Fibroblast of skin of right quadriceps (primary cell): ENCODE data around the gene FLG.
"Not testable (repeated sequence)": the region's sequence is repeated elsewhere in the genome, so short reads cannot be mapped to it uniquely, and the experiment has no call there.

ENCODE experiments used
- DNase-seq: peaks from one replicate; pipeline ENCODE4 v3.0.0-alpha.2; 2013

The FLG gene

GRCh38 chr1:152325111-152325510 lies at the start of gene FLG:
TSS of gene FLG (minus strand) at chr1:152325239. CDS start at chr1:152315456, 9,783 bp downstream.
- no peak for DNase-seq

GRCh38 chr1:152374451-152374850 lies 49.4 kb upstream of the FLG start:
- no peak for DNase-seq

- DNase-seq = no peak
Measured at GRCh38 chr1:152372672-152373071, 47.6 kb upstream of the FLG start.

- DNase-seq = no peak
Measured at GRCh38 chr1:152367436-152367835, 42.4 kb upstream of the FLG start.

GRCh38 chr1:152359906-152360305 lies 34.9 kb upstream of the FLG start, which contains the start of gene FLG2:
TSS of gene FLG2 (minus strand) at chr1:152360006. CDS start at chr1:152358884, 1,122 bp downstream.
- no peak for DNase-seq

- DNase-seq = no peak
Measured at GRCh38 chr1:152356736-152357135, 31.7 kb upstream of the FLG start.

GRCh38 chr1:152349611-152350010 lies 24.6 kb upstream of the FLG start:
- no peak for DNase-seq

- no peak for DNase-seq
Measured at GRCh38 chr1:152348447-152348846, 23.4 kb upstream of the FLG start.

GRCh38 chr1:152347116-152347728 lies 22.2 kb upstream of the FLG start:
- peak; percentile 44 for DNase-seq

- no peak for DNase-seq
Measured at GRCh38 chr1:152344438-152344837, 19.4 kb upstream of the FLG start.

- DNase-seq = peak; percentile 1
Measured at GRCh38 chr1:152343006-152343405, 18.0 kb upstream of the FLG start.

GRCh38 chr1:152335399-152335798 lies 10.4 kb upstream of the FLG start:
- DNase-seq = no peak

GRCh38 chr1:152328801-152329391 lies 3.9 kb upstream of the FLG start:
- peak; percentile 60 for DNase-seq

GRCh38 chr1:152313970-152314369 lies 11.1 kb downstream of the FLG start:
- no peak for DNase-seq

- no peak for DNase-seq
Measured at GRCh38 chr1:152313319-152313801, 11.7 kb downstream of the FLG start.

GRCh38 chr1:152312169-152312568 lies 12.9 kb downstream of the FLG start:
- not testable (repeated sequence) for DNase-seq

- DNase-seq = no peak
Measured at GRCh38 chr1:152309955-152310354, 15.1 kb downstream of the FLG start.

GRCh38 chr1:152309320-152309901 lies 15.6 kb downstream of the FLG start:
- DNase-seq = not testable (repeated sequence)

- not testable (repeated sequence) for DNase-seq
Measured at GRCh38 chr1:152308758-152309157, 16.3 kb downstream of the FLG start.

GRCh38 chr1:152307970-152308369 lies 17.1 kb downstream of the FLG start:
- not testable (repeated sequence) for DNase-seq

- DNase-seq = not testable (repeated sequence)
Measured at GRCh38 chr1:152306123-152306522, 18.9 kb downstream of the FLG start.

- DNase-seq = not testable (repeated sequence)
Measured at GRCh38 chr1:152304773-152305172, 20.3 kb downstream of the FLG start.

- not testable (repeated sequence) for DNase-seq
Measured at GRCh38 chr1:152303139-152303872, 21.7 kb downstream of the FLG start.
